GM18499 (cell line): Measurements from ENCODE around the gene GSTA4.
"Not testable (repeated sequence)": the region's sequence is repeated elsewhere in the genome, so short reads cannot be mapped to it uniquely, and the experiment has no call there.

Experiments used
- ATAC-seq: cut with Tn5 transposase; IDR thresholded peaks from one replicate; pipeline ENCODE4 v1.9.1; 2021; ENCODE audit warnings: moderate number of reproducible peaks; ENCODE audit not compliant: insufficient read depth, unreplicated experiment

The GSTA4 gene

DNA sequence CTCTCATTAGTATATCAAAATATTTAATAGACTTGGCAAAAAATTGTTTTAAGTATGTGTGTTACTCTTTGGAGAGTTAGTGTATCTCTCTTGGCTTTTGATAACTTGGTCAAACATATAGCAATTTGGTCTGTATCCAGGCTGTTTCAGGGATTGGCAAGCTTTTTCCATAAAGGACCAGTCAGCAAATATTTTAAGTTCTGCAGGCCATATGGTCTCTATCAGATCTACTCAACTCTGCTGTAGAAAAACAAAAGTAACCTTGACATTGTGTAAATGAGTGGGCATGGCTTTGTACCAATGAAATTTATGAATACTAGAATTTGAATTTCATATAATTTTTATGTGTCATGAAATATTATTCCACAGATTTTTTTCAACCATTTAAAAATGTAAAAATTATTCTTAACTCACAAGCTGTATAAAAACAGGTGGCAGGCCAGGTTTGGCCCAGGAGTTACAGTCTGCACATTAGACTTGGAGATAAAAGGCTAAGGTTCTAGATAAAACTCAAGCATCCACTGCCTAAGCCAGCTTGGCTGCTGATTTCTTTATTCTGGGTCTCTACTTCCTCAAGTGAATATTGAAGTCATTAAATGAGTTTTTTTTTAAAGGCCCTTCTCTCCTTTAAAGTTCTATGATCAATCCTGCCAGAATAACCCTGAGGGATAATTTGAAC is 13.7 kb downstream of the GSTA4 start:
- ATAC-seq = no peak

DNA sequence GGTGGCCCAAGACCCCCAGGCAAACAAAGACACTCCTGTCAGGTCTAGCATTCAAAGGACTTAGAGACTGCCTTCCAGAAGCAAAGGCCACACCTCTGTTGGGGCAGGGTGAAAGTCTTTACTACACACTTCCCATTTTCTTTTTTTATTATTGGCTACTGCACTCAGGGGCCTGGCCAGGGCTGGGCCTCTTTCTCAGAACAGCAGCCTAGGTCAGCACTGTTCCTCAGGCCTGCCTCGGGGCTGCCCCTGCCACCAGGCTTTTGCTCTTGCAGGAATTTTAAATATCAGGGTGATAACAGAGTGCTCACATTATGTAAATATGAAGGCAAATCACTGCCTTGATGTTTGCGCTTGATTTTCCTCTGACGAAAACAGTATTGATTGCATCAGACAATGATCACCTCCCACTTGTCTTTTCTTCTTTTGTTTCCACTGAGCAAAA is 18.5 kb downstream of the GSTA4 start:
- peak; percentile 82 for ATAC-seq

DNA sequence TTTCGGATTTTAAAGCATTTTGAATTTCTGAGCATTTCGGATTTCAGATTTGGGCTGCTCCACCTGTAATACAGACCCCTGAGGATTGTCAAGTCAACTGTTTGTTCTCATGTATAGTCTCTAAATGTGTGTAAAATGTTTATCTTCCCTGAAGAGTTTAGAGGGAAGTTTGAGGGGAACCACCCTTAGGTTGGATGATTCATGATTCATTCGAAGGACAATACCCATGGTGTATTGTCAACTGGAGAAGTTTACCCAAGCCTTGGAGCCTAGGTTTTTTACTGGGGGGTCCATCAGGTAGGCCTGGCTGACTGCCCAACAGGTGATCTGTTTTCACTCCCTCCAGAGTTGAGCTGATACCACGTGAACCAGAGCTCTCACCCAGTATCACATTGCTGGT is 18.9 kb downstream of the GSTA4 start:
- peak; percentile 5 for ATAC-seq

DNA sequence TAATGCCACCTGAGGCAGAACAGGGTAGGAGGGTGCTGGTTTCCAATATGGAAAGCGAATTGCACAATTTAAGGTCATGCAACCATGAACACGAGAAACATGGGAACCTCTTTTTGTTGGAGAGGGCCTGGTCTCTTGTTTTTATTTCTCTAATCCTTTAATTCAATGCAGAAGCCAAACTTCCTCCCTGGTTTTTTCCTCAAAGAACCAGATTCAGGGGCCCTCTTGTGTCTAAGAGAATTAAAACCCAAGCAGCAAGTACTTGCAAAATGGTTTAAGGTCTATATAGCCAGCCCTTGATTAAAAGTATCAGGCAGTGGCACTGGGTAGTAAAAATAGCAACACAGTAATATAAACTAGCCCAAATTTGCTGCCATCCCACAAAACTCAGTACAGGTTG is 19.5 kb downstream of the GSTA4 start:
- no peak for ATAC-seq

DNA sequence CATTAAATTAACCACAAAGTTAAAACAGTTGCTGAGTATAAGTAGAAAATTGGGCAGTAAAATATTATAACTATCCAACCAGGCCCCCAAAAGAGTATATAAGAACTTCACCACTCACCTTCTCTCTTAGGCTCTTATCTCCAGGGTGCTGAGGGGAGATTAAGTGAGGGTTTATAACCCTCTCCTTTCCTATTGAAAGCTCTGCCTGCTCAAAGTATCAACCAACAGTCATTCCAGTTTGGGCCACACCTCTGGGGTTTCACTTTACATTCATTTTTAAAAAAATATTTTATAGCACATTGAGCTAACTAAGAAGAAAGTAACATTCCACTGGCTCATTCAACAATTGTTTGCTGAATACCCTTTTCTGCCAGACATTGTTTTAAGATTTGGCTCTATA is 22.1 kb downstream of the GSTA4 start:
- ATAC-seq = no peak

DNA sequence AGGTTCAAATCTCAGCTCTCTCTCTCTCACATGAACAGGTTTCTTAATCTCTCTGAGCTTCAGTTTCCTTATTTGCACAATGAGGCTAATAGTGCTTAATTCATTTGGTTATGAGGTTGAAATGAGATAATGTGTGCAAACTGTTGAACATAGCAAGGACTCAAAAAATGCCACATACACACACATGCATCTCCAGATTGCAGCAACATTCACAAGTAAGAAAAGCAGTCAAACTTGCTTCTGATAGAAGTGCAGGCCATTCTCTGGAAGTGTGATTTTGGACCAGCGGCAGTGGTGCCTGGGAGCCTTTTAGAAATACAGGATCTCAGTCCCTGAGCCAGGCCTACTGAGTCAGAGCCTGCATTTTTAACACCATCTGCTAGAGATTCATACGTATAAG is 25.7 kb downstream of the GSTA4 start:
- ATAC-seq = no peak

DNA sequence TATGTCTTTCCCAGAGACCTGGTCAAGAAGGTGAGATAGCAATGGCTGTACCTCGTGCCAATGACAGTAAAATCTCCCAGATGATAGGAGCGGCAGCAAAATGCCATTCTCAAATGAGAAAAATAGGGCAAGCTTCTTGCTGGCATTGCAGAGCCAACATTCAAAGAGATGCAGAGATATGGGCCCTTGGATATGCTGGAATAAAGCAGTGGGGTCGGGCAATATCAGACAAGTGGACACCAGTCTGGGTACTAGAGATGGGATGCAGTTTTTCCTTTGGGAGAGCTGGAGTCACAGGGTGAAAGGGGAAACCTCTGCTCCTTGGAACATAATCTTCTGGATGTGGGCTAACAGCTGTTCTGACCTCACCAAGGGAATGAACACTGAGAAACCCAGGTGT is 29.0 kb downstream of the GSTA4 start:
- ATAC-seq = no peak

DNA sequence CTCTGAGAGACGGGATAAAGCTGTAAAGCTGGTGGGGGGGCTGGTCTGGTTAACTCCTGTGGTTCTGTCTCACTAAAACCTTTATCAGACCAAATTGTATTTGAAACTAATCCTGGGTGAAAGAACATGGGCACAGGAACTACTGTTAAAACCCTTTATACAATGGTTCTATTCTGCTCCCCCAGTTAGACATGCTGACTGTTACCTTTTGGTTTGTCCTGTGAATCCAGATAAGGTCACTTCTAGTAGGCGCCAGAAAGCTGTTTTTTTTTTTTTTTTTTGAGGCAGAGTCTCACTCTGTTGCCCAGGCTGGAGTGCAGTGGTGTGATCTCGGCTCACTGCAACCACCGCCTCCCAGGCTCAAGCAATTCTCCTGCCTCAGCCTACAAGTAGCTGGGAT is 29.7 kb downstream of the GSTA4 start:
- ATAC-seq = no peak

DNA sequence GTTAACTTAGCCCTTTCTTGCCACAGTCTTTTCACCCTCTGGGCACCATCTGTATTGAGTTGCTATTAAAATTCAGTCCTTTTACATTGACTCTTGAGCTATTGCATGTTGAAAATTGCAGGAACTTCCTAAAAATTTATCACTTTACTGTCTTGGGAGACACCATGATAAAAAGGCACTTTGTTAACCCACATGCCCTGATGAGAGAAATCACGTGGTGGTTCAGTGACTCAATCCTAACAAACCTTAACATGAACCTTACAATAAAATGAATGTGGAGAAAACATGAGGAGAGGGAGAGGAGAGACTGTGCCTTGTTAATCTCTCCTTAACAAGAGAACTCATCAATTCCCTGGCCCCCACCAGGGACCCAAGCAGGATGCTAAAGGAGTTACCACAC is 30.8 kb downstream of the GSTA4 start:
- no peak for ATAC-seq

DNA sequence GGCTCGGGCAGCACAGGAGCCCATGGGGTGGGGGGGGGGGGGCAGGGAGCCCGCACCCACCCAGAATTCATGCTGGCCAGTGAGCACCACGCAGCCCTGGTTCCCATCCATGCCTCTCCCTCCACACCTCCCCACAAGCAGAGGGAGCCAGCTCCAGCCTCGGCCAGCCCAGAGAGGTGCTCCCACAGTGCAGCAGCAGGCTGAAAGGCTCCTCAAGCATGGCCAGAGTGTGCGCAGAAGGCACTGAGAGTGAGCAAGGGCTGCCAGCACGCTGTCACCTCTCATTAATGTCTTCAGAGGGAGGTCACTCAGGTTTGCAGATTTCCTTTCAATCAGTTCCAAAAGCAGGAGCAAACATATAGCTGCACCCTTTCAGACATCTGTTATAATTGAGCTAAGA is 32.4 kb downstream of the GSTA4 start:
- ATAC-seq = no peak

DNA sequence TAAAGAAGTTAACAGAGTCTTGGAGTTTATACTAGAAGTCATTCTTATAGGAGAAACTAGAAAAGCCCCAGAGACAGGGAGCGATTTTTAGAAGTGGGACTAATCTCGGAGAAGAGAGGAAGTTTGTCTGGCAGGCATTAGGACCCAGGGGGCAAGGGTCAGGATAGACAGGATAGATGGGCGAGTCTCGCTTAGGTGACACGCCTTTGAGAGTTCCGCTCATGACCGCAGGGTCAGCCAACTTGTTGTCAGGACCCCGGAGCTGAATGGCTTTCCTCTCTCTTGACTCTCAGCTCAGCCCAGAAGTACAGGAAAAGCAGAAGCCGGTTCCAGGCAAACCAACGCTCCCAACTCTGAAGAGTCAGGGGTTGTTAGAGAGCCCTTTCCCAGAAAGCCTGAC is 34.1 kb downstream of the GSTA4 start:
- ATAC-seq = not testable (repeated sequence)

DNA sequence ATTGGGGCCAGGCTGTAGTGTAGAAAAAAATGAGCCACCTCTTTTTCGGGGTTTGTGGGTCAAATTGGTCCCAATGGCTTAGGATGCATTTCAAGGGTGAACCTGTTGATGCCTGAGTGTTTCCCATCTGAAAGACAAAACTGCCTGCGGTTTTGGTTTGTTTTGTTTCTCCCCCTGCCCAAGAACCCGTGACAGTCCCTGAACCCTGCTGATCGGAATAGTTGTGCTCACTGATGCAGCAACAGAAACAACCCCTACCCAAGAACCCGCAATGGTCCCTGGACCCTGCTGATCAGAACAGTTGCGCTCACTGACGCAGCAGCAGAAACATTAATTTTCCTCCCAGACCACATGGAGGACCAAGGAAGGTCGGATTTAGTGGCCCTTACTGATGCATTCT is 34.9 kb downstream of the GSTA4 start:
- ATAC-seq = not testable (repeated sequence)

DNA sequence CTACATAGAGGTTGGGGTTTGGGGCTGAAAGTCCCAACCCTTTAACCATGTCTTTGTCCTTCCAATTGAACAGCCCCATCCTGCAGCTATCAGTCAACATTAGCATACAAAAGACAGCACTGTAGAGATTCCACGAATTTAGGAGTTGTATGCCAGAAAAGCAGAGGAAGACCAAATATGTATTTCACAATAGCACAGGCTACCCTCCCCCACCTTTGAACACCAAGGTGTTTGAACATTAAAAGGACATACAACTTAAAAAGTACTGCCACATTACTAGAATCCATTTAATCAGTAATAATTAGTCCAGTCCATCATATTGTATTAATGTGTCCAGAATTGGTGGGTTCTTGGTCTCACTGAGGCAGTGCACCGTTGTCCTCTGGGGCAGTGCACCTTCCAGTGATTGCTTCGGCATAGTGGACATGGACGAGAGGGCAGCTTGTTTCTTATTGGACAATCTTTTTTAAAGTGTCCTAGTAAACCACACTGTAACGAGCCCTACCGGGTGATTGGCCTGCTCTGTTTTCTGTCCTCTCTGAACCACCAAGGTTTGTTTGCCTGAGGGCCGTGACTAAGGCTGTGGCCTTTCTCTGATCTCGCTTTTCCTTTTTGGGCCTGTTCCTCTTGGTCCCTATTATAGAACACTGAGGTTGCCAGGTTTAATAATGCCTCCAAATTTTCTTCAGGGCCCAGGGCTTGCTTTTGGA is 36.4 kb downstream of the GSTA4 start:
- ATAC-seq = no peak

DNA sequence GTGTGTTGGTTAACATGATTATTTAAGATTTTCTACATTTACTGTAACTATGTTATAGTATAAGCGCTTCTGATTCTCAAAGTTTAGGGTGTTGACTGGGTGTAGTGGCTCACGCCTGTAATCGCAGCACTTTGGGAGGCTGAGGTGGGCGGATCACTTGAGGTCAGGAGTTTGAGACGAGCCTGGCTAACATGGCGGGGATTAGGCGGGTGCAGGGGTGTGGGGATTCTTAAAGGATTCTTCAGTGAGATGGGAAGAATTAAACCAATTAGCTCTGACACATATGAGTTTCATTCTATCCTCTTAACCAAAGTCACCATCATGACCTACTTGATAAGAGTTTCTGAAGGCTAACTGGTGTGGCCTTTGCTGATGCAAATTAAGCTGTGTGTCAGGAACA is 39.2 kb downstream of the GSTA4 start:
- no peak for ATAC-seq

DNA sequence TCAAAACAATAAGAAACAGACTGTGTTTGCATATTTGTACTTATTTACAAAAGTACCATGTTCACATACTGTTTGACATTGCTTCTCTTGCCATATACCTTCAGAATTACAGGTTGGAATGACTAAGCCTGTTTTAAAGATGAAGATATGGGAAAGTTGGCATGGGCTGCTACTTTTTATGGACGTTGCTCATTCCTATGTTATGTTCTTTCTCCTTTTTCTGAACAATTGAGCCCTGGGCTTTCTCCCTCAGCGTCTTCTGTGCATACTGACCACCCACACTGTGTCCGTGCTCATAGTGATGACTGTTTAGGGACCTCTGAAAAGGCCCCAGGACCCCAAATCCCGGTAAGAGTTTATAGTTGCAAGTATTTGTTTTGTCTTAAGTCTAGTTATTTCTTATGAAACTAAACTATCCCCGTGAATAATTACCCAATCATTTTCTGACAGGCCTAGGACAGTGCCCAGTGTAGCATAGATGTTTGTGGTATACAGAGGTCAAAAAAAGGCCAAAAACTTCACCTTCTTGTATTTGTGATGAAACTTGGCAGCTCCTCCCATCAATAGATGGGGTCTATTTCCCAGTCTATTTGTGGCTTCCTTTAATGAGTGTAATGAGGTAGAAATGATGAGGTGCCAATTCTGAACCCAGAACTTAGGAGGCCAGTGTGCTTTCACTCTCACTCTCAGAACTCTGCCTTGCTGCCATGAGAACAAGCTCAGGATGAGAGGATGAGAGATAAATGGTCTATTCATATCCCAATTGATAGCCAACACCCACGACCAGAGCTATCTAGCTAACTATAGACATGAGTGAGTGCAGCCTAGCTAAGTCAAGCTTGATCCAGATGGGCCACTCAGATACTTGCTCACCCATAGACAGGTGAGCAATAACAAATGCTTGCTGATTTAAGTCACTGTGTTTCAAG is 40.9 kb downstream of the GSTA4 start:
- ATAC-seq = no peak

DNA sequence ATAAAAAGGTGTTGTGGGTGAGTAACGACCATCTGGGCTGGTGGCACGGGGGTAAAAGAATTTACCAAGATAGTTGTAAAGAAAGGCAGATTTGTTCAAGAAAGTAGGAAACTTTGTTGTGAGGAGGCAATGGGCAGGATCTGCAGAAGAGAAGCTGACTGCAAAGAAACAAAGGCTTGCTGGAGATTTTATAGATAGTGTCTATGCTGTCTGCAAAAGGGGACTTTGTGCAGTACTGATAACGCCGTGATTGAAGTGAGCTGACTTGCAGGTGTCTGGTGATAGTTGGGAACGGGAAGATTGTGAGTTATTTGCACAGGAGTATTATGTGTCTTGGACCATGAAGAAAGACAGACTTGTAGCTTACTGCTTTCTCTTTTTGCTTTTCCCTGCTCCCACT is 48.8 kb downstream of the GSTA4 start:
- no peak for ATAC-seq

DNA sequence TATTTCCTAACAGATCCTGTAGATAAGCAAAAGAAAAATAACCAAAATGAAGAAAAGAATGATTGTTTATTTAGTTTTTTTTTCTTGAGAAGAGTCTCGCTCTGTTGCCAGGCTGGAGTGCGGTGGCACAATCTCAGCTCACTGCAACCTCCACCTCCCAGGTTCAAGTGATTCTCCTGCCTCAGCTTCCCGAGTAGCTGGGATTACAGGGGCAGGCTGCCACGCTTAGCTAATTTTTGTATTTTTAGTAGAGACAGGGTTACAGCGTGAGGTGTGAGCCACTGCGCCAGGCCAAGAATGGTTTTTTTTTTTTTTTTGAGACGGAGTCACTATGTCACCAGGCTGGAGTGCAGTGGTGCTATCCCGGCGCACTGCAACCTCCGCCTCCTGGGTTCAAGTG is 52.3 kb downstream of the GSTA4 start:
- not testable (repeated sequence) for ATAC-seq

DNA sequence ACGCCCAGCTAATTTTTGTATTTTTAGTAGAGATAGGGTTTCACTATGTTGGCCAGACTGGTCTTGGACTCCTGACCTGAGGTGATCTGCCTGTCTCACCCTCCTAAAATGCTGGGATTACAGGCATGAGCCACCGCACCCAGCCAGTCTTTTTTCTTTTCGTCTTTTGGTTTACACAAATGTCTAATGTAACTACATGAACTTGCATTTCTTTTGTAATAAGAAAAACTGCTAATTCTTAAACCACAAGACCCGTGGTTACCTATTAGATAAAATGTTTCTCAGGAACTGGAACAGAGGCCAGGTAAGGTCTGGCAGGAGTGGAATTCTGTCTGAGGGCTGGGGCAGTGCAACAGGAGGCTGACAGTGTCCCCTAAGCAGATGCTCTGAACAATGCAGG is 52.9 kb downstream of the GSTA4 start:
- ATAC-seq = no peak

DNA sequence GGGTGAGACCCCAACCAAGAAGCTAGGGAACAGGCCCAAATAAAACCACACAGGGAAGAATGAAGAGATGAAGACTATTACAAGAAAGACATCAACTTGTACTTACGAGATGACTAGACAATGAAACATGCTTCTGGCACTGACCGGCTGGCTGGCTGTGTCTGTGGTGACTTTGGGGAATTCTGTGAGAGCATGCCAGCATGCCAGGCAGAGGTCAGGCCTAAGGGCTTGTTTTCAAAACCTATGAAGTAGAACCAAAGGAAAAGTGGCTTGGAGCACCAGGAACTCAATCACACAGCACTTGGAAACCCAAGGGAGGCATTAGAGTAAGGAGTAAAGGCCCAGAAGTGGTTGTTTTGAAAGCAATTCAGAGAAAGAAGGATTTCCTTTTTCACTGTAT is 57.2 kb downstream of the GSTA4 start:
- ATAC-seq = no peak

DNA sequence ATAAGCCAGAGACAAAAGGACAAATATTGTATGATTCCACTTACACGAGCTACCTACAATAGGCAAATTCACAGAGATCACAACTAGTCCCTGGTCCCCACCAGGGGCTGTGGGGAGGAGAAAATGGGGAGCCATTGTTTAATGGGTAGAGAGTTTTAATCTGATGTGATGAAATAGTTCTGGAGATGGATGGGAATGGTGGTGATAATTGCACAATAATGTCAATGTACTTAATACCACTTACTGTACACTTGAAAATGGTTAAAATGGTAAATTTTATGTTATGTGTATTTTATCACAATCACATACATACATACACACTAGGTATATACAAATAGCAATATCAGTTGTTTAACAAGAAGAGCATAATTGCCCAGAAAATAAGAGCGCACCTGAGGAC is 61.3 kb downstream of the GSTA4 start:
- ATAC-seq = no peak

DNA sequence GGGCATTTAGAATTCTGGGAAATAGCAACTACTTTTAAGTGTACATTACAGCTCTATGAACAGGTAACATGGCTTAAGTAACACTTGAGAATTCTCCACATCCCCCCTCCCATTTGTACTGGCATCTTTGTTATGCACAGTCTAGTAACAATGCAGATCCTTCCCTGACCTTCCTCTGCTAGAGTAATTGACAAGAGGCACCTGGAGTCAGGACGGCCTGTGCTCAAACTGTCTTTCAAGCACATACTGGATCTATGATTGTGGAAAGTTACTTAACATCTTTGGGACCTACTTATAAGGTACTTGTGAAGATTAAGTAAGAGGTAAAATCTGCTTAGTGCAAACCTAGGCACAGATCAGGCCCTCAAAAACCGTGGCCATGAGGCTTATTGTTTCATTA is 63.7 kb downstream of the GSTA4 start:
- ATAC-seq = no peak
